Measurements from ENCODE around the gene GPRC5D.

GRCh38 chr12:12898136-12898717 is 53.7 kb downstream of the GPRC5D start:
- TF ChIP-seq TCF4 (CRISPR knock-in tag; IDR thresholded peaks at IDR 0.05; ENCODE audit: borderline replicate concordance) (no peak), POU6F1 (CRISPR knock-in tag; IDR thresholded peaks at IDR 0.05; ENCODE audit: borderline replicate concordance, low read depth) (no peak), ISL1 (CRISPR knock-in tag; IDR thresholded peaks at IDR 0.05) (no peak)
